DND-41 (cell line): ENCODE results near the gene ZNF451.

ENCODE experiments used
- EZH2 ChIP-seq: IDR thresholded peaks from 3 replicates; pipeline ENCODE4 v1.6.1; 2012; ENCODE audit warnings: borderline replicate concordance, low read depth, mild to moderate bottlenecking, moderate library complexity, low read length, inconsistent platforms; ENCODE audit not compliant: severe bottlenecking
- TF ChIP-seq, protein P1 (sequence below): IDR thresholded peaks from 2 replicates; pipeline ENCODE4 v1.5.1; 2012; ENCODE audit warnings: borderline replicate concordance, low read length, moderate library complexity, mild to moderate bottlenecking; ENCODE audit not compliant: poor library complexity, severe bottlenecking; ENCODE audit errors: extremely low read depth

DNA sequence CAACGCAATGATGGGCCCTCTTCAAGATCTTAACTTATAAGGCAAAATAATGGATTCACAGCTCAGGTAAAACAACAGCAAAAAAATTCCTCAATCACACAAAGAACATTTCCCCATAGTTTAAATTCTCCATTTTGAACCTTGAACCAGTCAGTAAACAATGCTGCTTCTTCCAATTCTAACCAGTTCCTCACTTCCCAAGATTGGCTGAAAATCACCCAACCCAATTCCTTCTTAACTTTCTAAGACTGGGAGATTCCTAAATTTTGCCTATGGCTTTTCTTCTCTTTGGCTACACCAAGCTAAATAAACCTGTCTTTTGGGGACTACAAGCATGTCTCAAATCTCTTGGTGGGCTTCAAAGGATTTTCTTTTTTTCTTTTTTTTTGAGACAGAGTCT lies 3.1 kb upstream of the ZNF451 start:
- TF ChIP-seq, protein P1, sequence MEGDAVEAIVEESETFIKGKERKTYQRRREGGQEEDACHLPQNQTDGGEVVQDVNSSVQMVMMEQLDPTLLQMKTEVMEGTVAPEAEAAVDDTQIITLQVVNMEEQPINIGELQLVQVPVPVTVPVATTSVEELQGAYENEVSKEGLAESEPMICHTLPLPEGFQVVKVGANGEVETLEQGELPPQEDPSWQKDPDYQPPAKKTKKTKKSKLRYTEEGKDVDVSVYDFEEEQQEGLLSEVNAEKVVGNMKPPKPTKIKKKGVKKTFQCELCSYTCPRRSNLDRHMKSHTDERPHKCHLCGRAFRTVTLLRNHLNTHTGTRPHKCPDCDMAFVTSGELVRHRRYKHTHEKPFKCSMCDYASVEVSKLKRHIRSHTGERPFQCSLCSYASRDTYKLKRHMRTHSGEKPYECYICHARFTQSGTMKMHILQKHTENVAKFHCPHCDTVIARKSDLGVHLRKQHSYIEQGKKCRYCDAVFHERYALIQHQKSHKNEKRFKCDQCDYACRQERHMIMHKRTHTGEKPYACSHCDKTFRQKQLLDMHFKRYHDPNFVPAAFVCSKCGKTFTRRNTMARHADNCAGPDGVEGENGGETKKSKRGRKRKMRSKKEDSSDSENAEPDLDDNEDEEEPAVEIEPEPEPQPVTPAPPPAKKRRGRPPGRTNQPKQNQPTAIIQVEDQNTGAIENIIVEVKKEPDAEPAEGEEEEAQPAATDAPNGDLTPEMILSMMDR, result no peak
- no peak for TF ChIP-seq EZH2
